Measurements from ENCODE around the gene BYSL. TPM values are rescaled to one million over a fixed set of nuclear protein-coding genes. Genes with fewer than 3 reads are reported as not detected.

The BYSL gene

Small RNA genes within 50 kb of the gene (small RNA-seq; reads per million reads assigned to genes)
- not detected for gene RF00019 (ENCODE audit: insufficient read depth)
